Thyroid gland (tissue), 4 donors: Measurements from ENCODE around the gene TCEA2. TPM values are rescaled to one million over a fixed set of nuclear protein-coding genes. Genes with fewer than 3 reads are reported as not detected.
"Not testable (repeated sequence)": the region's sequence is repeated elsewhere in the genome, so short reads cannot be mapped to it uniquely, and the experiment has no call there.

ENCODE experiments used
- DNase-seq, 2 donors: peaks; one replicate each; pipeline ENCODE4 v3.0.0-alpha.2; 2019
- H3K27ac ChIP-seq, 3 donors: fragments of 200-600 bp; sonication (generic); 1 replicate in 2 of 3; 2 replicates in 1 of 3; pipeline ENCODE4 v1.5.1; 2016 to 2019; ENCODE audit warnings: mild to moderate bottlenecking in 1 of 3, moderate library complexity in 1 of 3
- H3K27me3 ChIP-seq: fragments of 200-600 bp; sonication (generic); one replicate; pipeline ENCODE4 v1.5.1; 2019
- H3K36me3 ChIP-seq, 2 donors: fragments of 200-600 bp; sonication (generic); one replicate each; pipeline ENCODE4 v1.5.1; 2016 to 2019
- H3K4me1 ChIP-seq, 2 donors: fragments of 200-600 bp; sonication (generic); one replicate each; pipeline ENCODE4 v1.5.1; 2017 to 2019
- H3K4me3 ChIP-seq, 3 donors: fragments of 200-600 bp; sonication (generic); replicated peaks in 1 of 3; 1 replicate in 2 of 3; 2 replicates in 1 of 3; pipeline ENCODE4 v1.5.1; 2016; ENCODE audit warnings: mild to moderate bottlenecking in 1 of 3
- H3K9me3 ChIP-seq: fragments of 200-600 bp; sonication (generic); one replicate; pipeline ENCODE4 v1.5.1; 2017
- CTCF ChIP-seq, 6 experiments: fragments of 200-600 bp in 3 of 6; fragments of 450-650 bp in 3 of 6; sonication (generic) in 3 of 6; IDR thresholded peaks; one replicate each; pipeline ENCODE4 v1.5.1; 2016 to 2019; ENCODE audit warnings: antibody characterized with exemption in 6 of 6, mild to moderate bottlenecking in 2 of 6, inconsistent platforms in 1 of 6, moderate library complexity in 1 of 6
- POLR2A ChIP-seq, 2 donors: fragments of 450-650 bp; IDR thresholded peaks; one replicate each; pipeline ENCODE4 v1.6.1; 2017; ENCODE audit warnings: antibody characterized with exemption in 2 of 2, mild to moderate bottlenecking in 2 of 2, moderate library complexity in 1 of 2
- WGBS, 2 donors: methylation state at CpG; one replicate each; pipeline ENCODE4 v1.1.5; 2017; 5-methylcytosine and 5-hydroxymethylcytosine counted together
- intact Hi-C: fragments of 100-400 bp; cut with DNase I; formaldehyde crosslinking; loops from one replicate; pipeline ENCODE4 v1.15.1; 2023
- total RNA-seq, 4 donors: library from RNA; depleted of rRNA; stranded (reverse); fragments of >200 nt; gene quantifications; one replicate each; pipeline ENCODE4 v1.2.3, GENCODE V29; 2016

The TCEA2 gene
- total RNA-seq, 4 donors from 2014 or later = 20.9 to 43.1 (median 24.4) TPM

- H3K4me1 ChIP-seq = peaks cover 11 to 37% of the 10 kb centered on the region in 2 donors
- no peak overlapping the region for H3K27ac ChIP-seq
- intact Hi-C loops = no loop called here
- H3K27me3 ChIP-seq = no peaks in the 10 kb centered on the region
- peak overlapping the region in 1 of 3 donors; percentile 44 for H3K4me3 ChIP-seq
- no peak for TF ChIP-seq POLR2A (IDR thresholded peaks at IDR 0.05)
- no peak for TF ChIP-seq CTCF (IDR thresholded peaks at IDR 0.05)
- DNase-seq = no peak
- 33% methylated on average over 10 to 12 of the region's 13 CpGs for WGBS, 2 donors
- H3K9me3 ChIP-seq = no peaks in the 10 kb centered on the region
- no peaks in the 10 kb centered on the region for H3K36me3 ChIP-seq
Measured at GRCh38 chr20:64082820-64083377, 19.9 kb downstream of the TCEA2 start.

GRCh38 chr20:64083378-64083803, 20.4 kb downstream of the TCEA2 start:
- H3K27ac ChIP-seq = no peak overlapping the region
- no peaks in the 10 kb centered on the region for H3K27me3 ChIP-seq
- TF ChIP-seq POLR2A (IDR thresholded peaks at IDR 0.05) = no peak
- peak; percentile 24 to 72 (median 40) for TF ChIP-seq CTCF (IDR thresholded peaks at IDR 0.05)
- intact Hi-C loops = no loop called here
- H3K4me3 ChIP-seq = peak overlapping the region in 1 of 3 donors; percentile 44
- peak; percentile 65 to 73 for DNase-seq
- no peaks in the 10 kb centered on the region for H3K36me3 ChIP-seq
- no peaks in the 10 kb centered on the region for H3K9me3 ChIP-seq
- H3K4me1 ChIP-seq = peaks cover 9 to 32% of the 10 kb centered on the region in 2 donors
- 0 to 10% methylated on average over 1 to 2 of the region's 52 CpGs for WGBS, 2 donors

- Histone ChIP-seq H3K36me3 (no peaks in the 10 kb centered on the region), H3K9me3 (no peaks in the 10 kb centered on the region), H3K27ac (no peak within 1 kb of the TSS), H3K27me3 (no peaks in the 10 kb centered on the region), H3K4me3 (peak within 1 kb of the TSS in 1 of 3 donors; percentile 44), H3K4me1 (peaks cover 3 to 26% of the 10 kb centered on the region in 2 donors)
- TF ChIP-seq POLR2A (IDR thresholded peaks at IDR 0.05) (no peak), CTCF (IDR thresholded peaks at IDR 0.05) (no peak)
- intact Hi-C loops = no loop called here
- no peak for DNase-seq
- WGBS, 2 donors = 7 to 18% methylated on average over 8 to 17 of the region's 86 CpGs
Measured at GRCh38 chr20:64083804-64084684, 21.0 kb downstream of the TCEA2 start, which contains the start of gene LKAAEAR1. Gene LKAAEAR1 (minus strand): TSS chr20:64084398. CDS start chr20:64084219, 179 bp downstream.

- H3K27me3 ChIP-seq = no peaks in the 10 kb centered on the region
- no peak for DNase-seq
- intact Hi-C loops = no loop called here
- 0% methylated on average over 1 to 6 of the region's 23 CpGs for WGBS, 2 donors
- H3K9me3 ChIP-seq = no peaks in the 10 kb centered on the region
- H3K4me3 ChIP-seq = no peak overlapping the region
- H3K36me3 ChIP-seq = no peaks in the 10 kb centered on the region
- H3K27ac ChIP-seq = no peak overlapping the region
- TF ChIP-seq CTCF (IDR thresholded peaks at IDR 0.05) (no peak), POLR2A (IDR thresholded peaks at IDR 0.05) (no peak)
- peaks cover 0 to 22% of the 10 kb centered on the region in 2 donors for H3K4me1 ChIP-seq
Measured at GRCh38 chr20:64084685-64085152, 21.7 kb downstream of the TCEA2 start.

GRCh38 chr20:64086801-64087200, 23.8 kb downstream of the TCEA2 start:
- Histone ChIP-seq H3K27me3 (no peaks in the 10 kb centered on the region), H3K9me3 (no peaks in the 10 kb centered on the region), H3K4me1 (peaks cover 0 to 22% of the 10 kb centered on the region in 2 donors), H3K27ac (no peak overlapping the region), H3K4me3 (no peak overlapping the region), H3K36me3 (no peaks in the 10 kb centered on the region)
- WGBS, 2 donors = 96 to 97% methylated on average over 11 of the region's 11 CpGs
- intact Hi-C loops = no loop called here
- no peak for DNase-seq
- no peak for TF ChIP-seq CTCF (IDR thresholded peaks at IDR 0.05)
- no peak for TF ChIP-seq POLR2A (IDR thresholded peaks at IDR 0.05)

GRCh38 chr20:64087226-64087825, 24.3 kb downstream of the TCEA2 start:
- WGBS, 2 donors = 99 to 100% methylated on average over 6 to 10 of the region's 36 CpGs
- intact Hi-C loops, H3K36me3 ChIP-seq, H3K27me3 ChIP-seq, DNase-seq, H3K9me3 ChIP-seq, H3K27ac ChIP-seq, H3K4me3 ChIP-seq: not testable (repeated sequence)
- H3K4me1 ChIP-seq = peaks cover 0 to 22% of the 10 kb centered on the region in 2 donors

GRCh38 chr20:64088586-64088985, 25.6 kb downstream of the TCEA2 start:
- DNase-seq, H3K27ac ChIP-seq, H3K36me3 ChIP-seq, H3K9me3 ChIP-seq, intact Hi-C loops, H3K27me3 ChIP-seq, H3K4me3 ChIP-seq: not testable (repeated sequence)
- H3K4me1 ChIP-seq = peaks cover 0 to 13% of the 10 kb centered on the region in 2 donors
